Measurements from ENCODE around the gene NT5C2. TPM values are rescaled to one million over a fixed set of nuclear protein-coding genes. Genes with fewer than 3 reads are reported as not detected.
"Not testable (repeated sequence)": the region's sequence is repeated elsewhere in the genome, so short reads cannot be mapped to it uniquely, and the experiment has no call there.

The NT5C2 gene
- total RNA-seq, 1 experiment from 2014 or later = 40.0 TPM

DNA sequence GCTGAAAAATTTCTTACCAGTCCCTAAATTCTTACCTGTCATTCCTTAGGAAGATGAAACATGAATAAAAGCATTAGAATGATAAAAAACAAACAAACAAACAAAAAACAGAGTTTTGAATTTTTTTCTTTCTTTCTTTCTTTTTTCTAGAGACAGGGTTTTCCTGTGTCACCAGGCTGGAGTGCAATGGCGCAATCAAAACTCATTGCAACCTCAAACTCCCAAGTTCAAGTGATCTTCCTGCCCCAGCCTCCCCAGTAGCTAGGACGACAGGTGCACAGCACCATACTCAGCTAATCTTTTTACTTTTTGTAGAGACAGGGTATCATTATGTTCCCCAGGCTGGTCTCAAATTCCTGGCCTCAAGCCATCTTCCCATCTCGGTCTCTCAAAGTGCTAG lies 26.5 kb downstream of the NT5C2 start:
- DNase-seq (ENCODE audit: low read depth) = no peak

DNA sequence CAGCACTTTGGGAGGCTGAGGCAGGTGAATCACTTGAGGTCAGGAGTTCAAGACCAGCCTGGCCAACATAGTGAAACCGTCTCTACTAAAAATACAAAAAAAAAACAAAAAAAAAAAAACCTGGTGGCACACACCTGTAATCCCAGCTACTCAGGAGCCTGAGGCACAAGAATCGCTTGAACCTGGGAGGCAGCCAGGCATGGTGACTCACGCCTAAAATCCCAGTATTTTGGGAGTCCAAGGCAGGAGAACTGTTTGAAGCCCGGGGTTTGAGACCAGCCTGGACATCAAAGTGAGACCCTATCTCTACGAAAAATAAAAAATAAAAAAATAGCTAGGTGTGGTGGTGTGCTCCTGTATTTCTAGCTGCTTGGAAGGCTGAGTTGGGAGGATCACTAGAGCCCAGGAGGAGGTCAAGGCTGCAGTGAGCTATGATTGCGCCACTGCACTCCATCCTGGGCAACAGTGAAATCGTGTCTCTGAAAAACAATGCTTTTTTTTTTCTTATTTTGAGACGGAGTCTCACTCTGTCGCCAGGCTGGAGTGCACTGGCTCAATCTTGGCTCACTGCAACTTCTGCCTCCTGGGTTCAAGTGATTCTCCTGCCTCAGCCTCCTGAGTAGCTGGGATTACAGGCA lies 29.2 kb downstream of the NT5C2 start:
- DNase-seq (ENCODE audit: low read depth) = not testable (repeated sequence)

- no peak for DNase-seq (ENCODE audit: low read depth)
Measured at GRCh38 chr10:103157246-103157645, 35.8 kb downstream of the NT5C2 start.

GRCh38 chr10:103155471-103156085 lies 37.5 kb downstream of the NT5C2 start:
- no peak for DNase-seq (ENCODE audit: low read depth)

DNA sequence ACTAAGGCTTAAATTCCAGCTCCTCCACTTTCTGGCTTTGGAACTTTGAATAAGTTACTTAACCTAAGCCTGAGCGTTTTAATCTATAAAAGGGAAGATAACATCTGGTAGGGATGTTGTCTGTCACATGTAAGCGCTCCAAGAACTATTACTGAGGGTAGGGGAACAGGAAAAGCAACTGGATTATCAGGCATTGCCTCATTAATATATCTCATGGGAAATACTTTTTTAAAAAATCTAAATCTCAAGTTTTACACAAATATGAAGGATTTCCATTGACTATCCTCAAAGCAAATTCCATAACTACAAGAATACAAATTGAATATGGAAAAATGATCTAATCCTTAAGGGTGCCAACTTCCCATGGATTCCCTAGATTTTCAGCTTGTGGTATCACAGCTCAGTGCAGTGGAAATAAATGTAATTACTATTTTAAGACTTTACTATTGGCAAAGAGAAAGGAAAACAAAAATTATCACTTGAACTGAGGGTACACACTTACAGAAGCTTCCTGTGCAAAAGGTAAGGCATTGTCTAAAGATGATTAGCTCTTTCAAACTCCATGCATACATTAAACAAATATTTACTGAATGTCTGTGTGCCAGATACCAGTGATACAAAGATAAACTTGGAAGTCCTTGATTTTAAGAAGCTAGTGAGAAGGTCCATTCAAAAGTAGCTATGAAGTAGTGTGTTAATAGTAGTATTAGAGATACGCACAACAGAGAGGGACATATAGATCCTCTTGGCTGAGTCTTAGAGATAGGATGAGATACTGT lies 38.4 kb downstream of the NT5C2 start:
- DNase-seq (ENCODE audit: low read depth) = no peak

DNA sequence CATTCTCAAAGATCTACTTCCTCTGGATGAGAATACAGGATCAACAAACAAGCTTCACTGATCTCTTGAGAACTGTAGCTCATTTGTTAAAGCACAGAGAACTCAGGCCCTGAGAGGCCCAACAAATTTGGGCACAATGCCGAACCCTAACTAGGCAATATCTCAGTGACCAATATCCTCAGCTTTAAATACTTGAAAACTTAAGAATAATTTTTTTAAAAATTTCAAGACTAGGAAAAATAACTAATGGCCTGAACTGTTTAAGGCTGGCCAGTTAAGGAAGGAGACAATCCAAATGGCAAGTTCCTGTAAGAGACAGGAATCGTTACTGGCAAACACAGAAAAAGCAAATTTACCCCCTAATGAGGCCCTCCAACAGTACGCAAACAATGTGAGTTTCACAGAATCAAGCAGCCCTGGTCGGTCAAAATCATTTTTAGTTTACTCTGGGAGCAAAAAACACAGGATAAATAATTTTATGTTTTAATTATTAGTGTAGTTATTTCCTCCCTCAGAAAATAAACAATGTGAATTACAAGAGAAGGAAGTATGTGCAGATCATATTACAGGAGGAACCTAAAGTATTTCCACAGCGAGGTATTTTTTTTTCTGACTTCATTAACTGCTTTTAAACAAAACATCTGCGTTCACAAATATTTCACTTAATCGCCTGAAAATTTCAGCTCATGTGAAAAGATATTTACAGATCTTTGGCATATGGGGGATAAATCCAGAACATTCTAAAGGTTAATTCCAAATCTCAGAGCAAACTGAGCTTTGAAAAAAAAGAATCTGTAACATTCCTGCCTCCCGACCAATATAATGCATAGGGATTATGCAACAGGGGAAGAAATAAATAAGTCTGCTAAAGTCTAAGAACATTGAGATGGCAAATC lies 39.5 kb downstream of the NT5C2 start:
- no peak for DNase-seq (ENCODE audit: low read depth)

DNA sequence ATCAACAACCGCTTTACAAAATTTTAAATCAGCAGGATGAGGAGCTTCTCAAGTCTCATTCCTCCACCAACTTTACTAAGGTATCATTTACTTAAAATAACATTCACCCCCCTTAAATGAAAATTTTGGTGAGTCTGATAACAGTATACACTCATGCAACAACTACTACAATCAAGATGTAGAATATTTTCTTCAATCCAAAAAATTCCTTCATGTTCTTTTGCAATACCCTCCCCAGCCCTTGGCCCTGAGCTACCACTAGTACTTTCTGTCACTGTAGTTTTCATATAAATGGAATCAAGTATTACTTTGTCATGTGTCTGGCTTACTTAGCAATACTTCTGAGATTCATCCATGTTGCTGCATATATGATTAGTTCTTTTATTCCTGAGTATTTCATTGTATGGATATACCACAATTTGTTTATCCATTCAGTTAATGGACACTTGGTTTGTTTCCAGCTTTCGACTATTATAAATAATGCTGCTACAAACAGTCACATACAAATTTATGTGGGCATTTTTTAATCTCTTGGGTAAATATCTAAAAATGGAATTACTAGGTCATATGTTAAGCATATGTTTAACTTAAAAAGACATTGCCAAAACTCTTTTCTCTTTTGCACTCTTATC lies 43.0 kb downstream of the NT5C2 start:
- DNase-seq (ENCODE audit: low read depth) = no peak

DNA sequence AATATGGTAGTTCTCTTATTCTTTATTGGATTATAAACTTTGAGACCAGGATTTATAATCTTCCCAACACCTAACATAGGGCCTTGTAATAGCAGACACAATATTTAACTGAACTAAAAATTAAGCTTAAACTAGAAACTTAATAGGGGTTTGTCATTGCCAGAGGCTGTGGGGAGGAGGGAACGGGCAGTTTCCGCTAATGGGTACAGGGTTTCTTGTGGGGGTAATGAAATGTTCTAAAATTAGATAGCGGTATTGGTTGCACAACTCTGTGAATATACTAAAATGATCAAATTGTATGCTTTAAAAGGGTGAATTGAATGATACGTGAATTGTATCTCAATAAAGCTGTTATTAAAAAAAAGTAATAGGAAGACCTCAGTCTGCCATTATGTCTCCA lies 45.4 kb downstream of the NT5C2 start:
- DNase-seq (ENCODE audit: low read depth) = no peak

- DNase-seq (ENCODE audit: low read depth) = peak; percentile 39
Measured at GRCh38 chr10:103145860-103146466, 47.1 kb downstream of the NT5C2 start.

DNA sequence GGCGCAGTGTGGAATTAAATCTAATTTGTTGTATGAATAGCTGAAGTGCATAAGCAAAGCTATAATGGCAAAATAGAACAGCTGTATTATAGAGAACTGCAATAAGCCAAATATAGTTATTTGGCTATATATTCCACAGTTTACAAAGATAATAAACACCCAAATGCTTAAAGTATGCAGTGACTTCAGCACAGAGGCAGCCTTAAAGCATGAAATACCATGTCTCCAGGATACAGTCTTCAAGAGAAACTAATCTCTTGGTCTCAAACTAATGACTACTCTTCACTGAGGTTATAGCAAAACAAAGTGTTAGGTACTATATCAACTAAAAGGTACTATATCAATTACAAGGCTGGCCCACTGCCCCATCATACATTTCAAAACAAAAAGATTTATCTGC lies 48.0 kb downstream of the NT5C2 start:
- no peak for DNase-seq (ENCODE audit: low read depth)

GRCh38 chr10:103144041-103144440 lies 49.0 kb downstream of the NT5C2 start:
- no peak for DNase-seq (ENCODE audit: low read depth)

- not testable (repeated sequence) for DNase-seq (ENCODE audit: low read depth)
Measured at GRCh38 chr10:103143641-103144040, 49.4 kb downstream of the NT5C2 start.

- DNase-seq (ENCODE audit: low read depth) = no peak
Measured at GRCh38 chr10:103141950-103142349, 51.1 kb downstream of the NT5C2 start.

- no peak for DNase-seq (ENCODE audit: low read depth)
Measured at GRCh38 chr10:103140469-103140868, 52.6 kb downstream of the NT5C2 start.

- DNase-seq (ENCODE audit: low read depth) = peak; percentile 26
Measured at GRCh38 chr10:103139803-103140202, 53.3 kb downstream of the NT5C2 start.

- not testable (repeated sequence) for DNase-seq (ENCODE audit: low read depth)
Measured at GRCh38 chr10:103135168-103135567, 57.9 kb downstream of the NT5C2 start.

DNA sequence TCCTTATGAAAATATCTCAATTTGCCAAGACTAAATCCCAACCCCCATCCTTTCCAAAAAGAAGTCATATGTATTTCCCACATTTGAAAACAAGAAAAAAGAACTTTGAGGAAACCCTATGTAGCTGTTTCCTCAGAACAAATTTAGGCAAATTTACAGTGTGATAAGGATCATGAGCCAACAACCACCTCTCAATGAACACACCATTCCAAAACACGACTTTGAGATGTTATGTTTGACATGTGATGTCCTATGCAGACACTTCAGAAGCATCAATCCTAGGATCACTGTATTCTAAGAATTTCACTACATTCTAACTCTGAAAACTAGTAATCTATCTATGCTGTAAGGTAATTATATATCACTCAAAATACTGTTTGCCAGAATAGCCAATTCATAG lies 62.2 kb downstream of the NT5C2 start:
- no peak for DNase-seq (ENCODE audit: low read depth)

DNA sequence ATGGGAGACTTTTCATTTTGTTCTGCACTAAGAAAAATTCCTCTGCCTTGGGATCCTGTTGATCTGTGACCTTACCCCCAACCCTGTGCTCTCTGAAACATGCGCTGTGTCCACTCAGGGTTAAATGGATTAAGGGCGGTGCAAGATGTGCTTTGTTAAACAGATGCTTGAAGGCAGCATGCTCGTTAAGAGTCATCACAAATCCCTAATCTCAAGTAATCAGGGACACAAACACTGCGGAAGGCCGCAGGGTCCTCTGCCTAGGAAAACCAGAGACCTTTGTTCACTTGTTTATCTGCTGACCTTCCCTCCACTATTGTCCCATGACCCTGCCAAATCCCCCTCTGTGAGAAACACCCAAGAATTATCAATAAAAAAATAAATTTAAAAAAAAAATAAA lies 62.9 kb downstream of the NT5C2 start:
- not testable (repeated sequence) for DNase-seq (ENCODE audit: low read depth)

- no peak for DNase-seq (ENCODE audit: low read depth)
Measured at GRCh38 chr10:103127241-103127640, 65.8 kb downstream of the NT5C2 start.
